HG03025 (cell line): ENCODE data around the gene SWT1.
"Not testable (repeated sequence)": the region's sequence is repeated elsewhere in the genome, so short reads cannot be mapped to it uniquely, and the experiment has no call there.

Experiments
- ATAC-seq: cut with Tn5 transposase; IDR thresholded peaks from one replicate; pipeline ENCODE4 v1.9.1; 2021; ENCODE audit warnings: mild to moderate bottlenecking, moderate library complexity; ENCODE audit not compliant: unreplicated experiment, low FRiP score

The SWT1 gene

GRCh38 chr1:185162491-185162890 lies 5.5 kb downstream of the SWT1 start:
- ATAC-seq = no peak

- ATAC-seq = no peak
Observed at GRCh38 chr1:185166106-185166505, 9.1 kb downstream of the SWT1 start.

GRCh38 chr1:185170291-185170848 lies 13.4 kb downstream of the SWT1 start:
- peak; percentile 71 for ATAC-seq

GRCh38 chr1:185193756-185194155 lies 36.8 kb downstream of the SWT1 start:
- no peak for ATAC-seq

- ATAC-seq = not testable (repeated sequence)
Observed at GRCh38 chr1:185198712-185199111, 41.7 kb downstream of the SWT1 start.

GRCh38 chr1:185200889-185201288 lies 43.9 kb downstream of the SWT1 start:
- ATAC-seq = no peak

- no peak for ATAC-seq
Observed at GRCh38 chr1:185207170-185207569, 50.2 kb downstream of the SWT1 start.

- no peak for ATAC-seq
Observed at GRCh38 chr1:185207980-185208602, 51.1 kb downstream of the SWT1 start.

GRCh38 chr1:185208626-185209180 lies 51.7 kb downstream of the SWT1 start:
- no peak for ATAC-seq

- not testable (repeated sequence) for ATAC-seq
Observed at GRCh38 chr1:185209357-185209756, 52.4 kb downstream of the SWT1 start.

GRCh38 chr1:185213091-185213490 lies 56.1 kb downstream of the SWT1 start:
- no peak for ATAC-seq

- ATAC-seq = no peak
Observed at GRCh38 chr1:185215911-185216310, 58.9 kb downstream of the SWT1 start.

GRCh38 chr1:185224132-185224531 lies 67.2 kb downstream of the SWT1 start:
- no peak for ATAC-seq

- no peak for ATAC-seq
Observed at GRCh38 chr1:185227161-185227560, 70.2 kb downstream of the SWT1 start.

GRCh38 chr1:185228979-185229378 lies 72.0 kb downstream of the SWT1 start:
- no peak for ATAC-seq

- ATAC-seq = no peak
Observed at GRCh38 chr1:185229981-185230380, 73.0 kb downstream of the SWT1 start.

GRCh38 chr1:185232874-185233273 lies 75.9 kb downstream of the SWT1 start:
- ATAC-seq = no peak

GRCh38 chr1:185234183-185234582 lies 77.2 kb downstream of the SWT1 start:
- ATAC-seq = not testable (repeated sequence)

- not testable (repeated sequence) for ATAC-seq
Observed at GRCh38 chr1:185237176-185237575, 80.2 kb downstream of the SWT1 start.

GRCh38 chr1:185237661-185238060 lies 80.7 kb downstream of the SWT1 start:
- no peak for ATAC-seq

- ATAC-seq = no peak
Observed at GRCh38 chr1:185238447-185238846, 81.5 kb downstream of the SWT1 start.

GRCh38 chr1:185239861-185240260 lies 82.9 kb downstream of the SWT1 start:
- no peak for ATAC-seq
